ENCODE data around the gene SPTBN4. TPM values are rescaled to one million over a fixed set of nuclear protein-coding genes. Genes with fewer than 3 reads are reported as not detected.

Gene SPTBN4
- total RNA-seq, 6 donors from 2014 or later: 0.33 to 8.4 (median 0.67) TPM

- peak overlapping the region; percentile 73 to 87 (median 80) for H3K27ac ChIP-seq
- DNase-seq: peak; percentile 95 to 98
- 11 to 21% methylated on average over 18 to 50 of the region's 50 CpGs for WGBS, 2 donors
- no peaks in the 10 kb centered on the region for H3K9me3 ChIP-seq
- peaks cover 48 to 62% (median 54%) of the 10 kb centered on the region in 4 donors for H3K4me1 ChIP-seq
- ATAC-seq (ENCODE audit: low FRiP score in 2 of 2): peak; percentile 86 to 91
- H3K36me3 ChIP-seq: no peaks in the 10 kb centered on the region
- H3K4me3 ChIP-seq: peak overlapping the region in 3 of 4 donors; percentile 49 to 55 (median 53)
- TF ChIP-seq CTCF (IDR thresholded peaks at IDR 0.05) (no peak), EP300 (IDR thresholded peaks at IDR 0.05) (no peak), POLR2AphosphoS5 (IDR thresholded peaks at IDR 0.05) (peak in 1 of 2 donors; percentile 42), POLR2A (IDR thresholded peaks at IDR 0.05) (peak in 2 of 4 donors; percentile 24 to 73)
- peaks cover 0 to 20% (median 0%) of the 10 kb centered on the region in 4 donors for H3K27me3 ChIP-seq
Observed at GRCh38 chr19:40609561-40610395, 143.0 kb downstream of the SPTBN4 start.

GRCh38 chr19:40610396-40611064, 143.7 kb downstream of the SPTBN4 start:
- no peak for TF ChIP-seq EP300 (IDR thresholded peaks at IDR 0.05)
- TF ChIP-seq CTCF (IDR thresholded peaks at IDR 0.05): no peak
- TF ChIP-seq POLR2AphosphoS5 (IDR thresholded peaks at IDR 0.05): no peak
- no peak for TF ChIP-seq POLR2A (IDR thresholded peaks at IDR 0.05)
- peaks cover 43 to 62% (median 50%) of the 10 kb centered on the region in 4 donors for H3K4me1 ChIP-seq
- no peaks in the 10 kb centered on the region for H3K9me3 ChIP-seq
- H3K4me3 ChIP-seq: peak overlapping the region in 3 of 4 donors; percentile 49 to 55 (median 53)
- DNase-seq: peak; percentile 66 to 93
- peak in 1 of 2 donors; percentile 20 for ATAC-seq (ENCODE audit: low FRiP score in 2 of 2)
- WGBS, 2 donors: 12 to 16% methylated on average over 28 to 29 of the region's 29 CpGs
- H3K36me3 ChIP-seq: no peaks in the 10 kb centered on the region
- peak overlapping the region; percentile 73 to 87 (median 80) for H3K27ac ChIP-seq
- peaks cover 0 to 20% (median 0%) of the 10 kb centered on the region in 4 donors for H3K27me3 ChIP-seq

- DNase-seq: peak; percentile 78 to 90
- WGBS, 2 donors: 60 to 82% methylated on average over 12 to 14 of the region's 15 CpGs
- Histone ChIP-seq H3K27me3 (peaks cover 0 to 20% (median 0%) of the 10 kb centered on the region in 4 donors), H3K4me3 (peak overlapping the region in 1 of 4 donors; percentile 55), H3K9me3 (no peaks in the 10 kb centered on the region), H3K4me1 (peaks cover 38 to 58% (median 46%) of the 10 kb centered on the region in 4 donors), H3K36me3 (no peaks in the 10 kb centered on the region), H3K27ac (peak overlapping the region; percentile 73 to 87 (median 80))
- TF ChIP-seq CTCF (IDR thresholded peaks at IDR 0.05): no peak
- TF ChIP-seq EP300 (IDR thresholded peaks at IDR 0.05): no peak
- TF ChIP-seq POLR2A (IDR thresholded peaks at IDR 0.05): no peak
- TF ChIP-seq POLR2AphosphoS5 (IDR thresholded peaks at IDR 0.05): no peak
- no peak for ATAC-seq (ENCODE audit: low FRiP score in 2 of 2)
Observed at GRCh38 chr19:40611096-40611495, 144.3 kb downstream of the SPTBN4 start.

GRCh38 chr19:40611900-40612698, 145.3 kb downstream of the SPTBN4 start:
- Histone ChIP-seq H3K4me3 (no peak overlapping the region), H3K27ac (peak overlapping the region; percentile 54 to 87 (median 76)), H3K27me3 (peaks cover 0 to 20% (median 0%) of the 10 kb centered on the region in 4 donors), H3K4me1 (peaks cover 38 to 54% (median 42%) of the 10 kb centered on the region in 4 donors), H3K36me3 (no peaks in the 10 kb centered on the region), H3K9me3 (no peaks in the 10 kb centered on the region)
- ATAC-seq (ENCODE audit: low FRiP score in 2 of 2) (no peak), DNase-seq (peak in 1 of 2 donors; percentile 55)
- 93 to 100% methylated on average over 7 to 8 of the region's 10 CpGs for WGBS, 2 donors
- TF ChIP-seq POLR2A (IDR thresholded peaks at IDR 0.05): no peak
- no peak for TF ChIP-seq EP300 (IDR thresholded peaks at IDR 0.05)
- no peak for TF ChIP-seq POLR2AphosphoS5 (IDR thresholded peaks at IDR 0.05)
- TF ChIP-seq CTCF (IDR thresholded peaks at IDR 0.05): no peak

All from upper lobe of left lung (tissue), 6 donors.